ENCODE data around the gene TMEM176B. TPM values are rescaled to one million over a fixed set of nuclear protein-coding genes. Genes with fewer than 3 reads are reported as not detected.

The TMEM176B gene
- total RNA-seq, 2 donors from 2014 or later: not detected

DNA sequence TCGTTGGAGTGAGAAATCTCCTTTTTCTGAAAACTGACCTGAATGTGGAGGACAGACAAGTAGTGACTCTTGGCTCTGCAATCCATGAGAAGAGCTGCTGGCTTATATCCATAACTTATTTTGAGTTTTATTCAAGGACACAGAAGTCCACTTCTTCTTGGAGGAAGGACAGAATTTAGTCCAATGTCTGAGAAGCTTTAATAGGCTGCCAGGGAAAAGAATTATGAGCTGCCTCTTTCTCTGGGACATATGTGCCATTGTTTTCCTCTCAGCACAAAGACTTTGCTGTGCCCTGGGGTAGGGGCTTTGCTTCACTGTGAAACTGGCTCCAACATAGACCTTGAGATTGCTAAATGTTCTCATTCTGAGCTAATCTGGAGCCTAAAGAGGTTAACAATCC is 31.7 kb upstream of the TMEM176B start:
- Mint-ChIP-seq H3K4me3 (no peak overlapping the region), H3K4me1 (ENCODE audit: low read depth) (no peaks in the 10 kb centered on the region), H3K27ac (no peak overlapping the region), H3K27me3 (ENCODE audit: low read depth) (peaks cover 33% of the 10 kb centered on the region), H3K9me3 (no peaks in the 10 kb centered on the region), H3K36me3 (ENCODE audit: insufficient read depth in 2 of 2) (no peaks in the 10 kb centered on the region)
- ATAC-seq (replicated peaks in 1 of 2) (no peak), DNase-seq (no peak)

DNA sequence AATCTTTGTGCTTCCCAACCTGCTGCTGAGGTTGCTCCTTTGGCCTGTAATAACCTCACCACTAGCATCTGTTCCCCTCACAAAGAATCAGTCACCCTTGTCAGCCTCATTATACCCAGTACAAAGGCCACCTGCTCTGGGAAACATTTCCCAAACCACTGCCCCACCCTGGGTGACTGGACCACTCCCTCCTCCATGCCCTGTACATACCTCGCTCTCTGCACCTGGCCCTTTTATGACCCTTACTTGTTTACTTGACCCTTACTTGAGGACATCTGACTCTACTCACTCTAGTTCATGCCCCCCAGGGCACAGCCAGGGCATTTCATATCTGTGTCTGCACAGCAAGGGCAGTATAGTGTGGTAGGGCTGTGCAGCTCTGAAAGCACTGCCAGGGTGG is 30.8 kb upstream of the TMEM176B start:
- no peaks in the 10 kb centered on the region for H3K9me3 Mint-ChIP-seq
- H3K36me3 Mint-ChIP-seq (ENCODE audit: insufficient read depth in 2 of 2): no peaks in the 10 kb centered on the region
- no peak for DNase-seq
- H3K4me1 Mint-ChIP-seq (ENCODE audit: low read depth): no peaks in the 10 kb centered on the region
- H3K4me3 Mint-ChIP-seq: no peak overlapping the region
- H3K27ac Mint-ChIP-seq: no peak overlapping the region
- no peak for ATAC-seq (replicated peaks in 1 of 2)
- peaks cover 33% of the 10 kb centered on the region for H3K27me3 Mint-ChIP-seq (ENCODE audit: low read depth)

DNA sequence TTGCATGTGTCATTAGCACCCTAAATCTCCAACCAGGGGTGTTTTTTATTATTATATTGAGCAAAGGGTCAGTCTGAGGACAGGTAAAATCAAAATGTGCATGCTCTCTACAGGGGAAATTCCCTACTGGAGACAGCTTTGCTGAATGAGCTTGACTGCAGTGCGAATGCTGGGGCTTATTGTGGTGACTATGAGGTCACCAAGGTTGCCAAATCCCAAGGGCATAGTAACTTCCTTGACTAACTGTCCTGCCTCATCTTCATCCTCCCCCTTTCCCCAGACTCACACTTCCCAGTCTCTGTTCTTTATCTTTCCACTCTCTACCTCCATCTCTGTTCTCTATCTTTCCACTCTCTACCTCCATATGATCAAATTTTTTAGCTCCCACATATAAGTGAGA is 29.3 kb upstream of the TMEM176B start:
- H3K36me3 Mint-ChIP-seq (ENCODE audit: insufficient read depth in 2 of 2): no peaks in the 10 kb centered on the region
- H3K9me3 Mint-ChIP-seq: no peaks in the 10 kb centered on the region
- H3K27me3 Mint-ChIP-seq (ENCODE audit: low read depth): peaks cover 26% of the 10 kb centered on the region
- DNase-seq (no peak), ATAC-seq (replicated peaks in 1 of 2) (no peak)
- H3K27ac Mint-ChIP-seq: no peak overlapping the region
- no peak overlapping the region for H3K4me3 Mint-ChIP-seq
- H3K4me1 Mint-ChIP-seq (ENCODE audit: low read depth): no peaks in the 10 kb centered on the region

DNA sequence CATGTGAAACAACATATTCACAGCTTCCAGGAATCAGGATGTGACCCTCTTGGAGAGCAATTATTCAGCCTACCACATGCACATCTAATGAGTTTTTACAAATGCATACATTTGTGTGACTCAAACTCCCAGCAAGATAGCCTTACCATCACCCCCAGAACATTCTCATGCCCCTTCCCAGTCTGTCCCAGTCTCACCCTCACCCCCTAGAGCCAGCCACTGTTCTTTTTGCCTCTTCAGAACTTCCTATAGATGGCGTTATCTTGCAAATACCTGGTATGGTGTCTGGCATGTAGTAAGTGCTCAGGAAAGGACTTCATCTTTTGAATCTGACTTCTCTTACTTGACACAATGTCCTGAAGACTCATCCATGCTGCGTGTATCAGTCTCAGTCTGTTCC is 28.2 kb upstream of the TMEM176B start:
- H3K9me3 Mint-ChIP-seq: no peaks in the 10 kb centered on the region
- no peaks in the 10 kb centered on the region for H3K4me1 Mint-ChIP-seq (ENCODE audit: low read depth)
- no peak overlapping the region for H3K27ac Mint-ChIP-seq
- H3K27me3 Mint-ChIP-seq (ENCODE audit: low read depth): peaks cover 16% of the 10 kb centered on the region
- DNase-seq (no peak), ATAC-seq (replicated peaks in 1 of 2) (no peak)
- H3K4me3 Mint-ChIP-seq: no peak overlapping the region
- no peaks in the 10 kb centered on the region for H3K36me3 Mint-ChIP-seq (ENCODE audit: insufficient read depth in 2 of 2)

DNA sequence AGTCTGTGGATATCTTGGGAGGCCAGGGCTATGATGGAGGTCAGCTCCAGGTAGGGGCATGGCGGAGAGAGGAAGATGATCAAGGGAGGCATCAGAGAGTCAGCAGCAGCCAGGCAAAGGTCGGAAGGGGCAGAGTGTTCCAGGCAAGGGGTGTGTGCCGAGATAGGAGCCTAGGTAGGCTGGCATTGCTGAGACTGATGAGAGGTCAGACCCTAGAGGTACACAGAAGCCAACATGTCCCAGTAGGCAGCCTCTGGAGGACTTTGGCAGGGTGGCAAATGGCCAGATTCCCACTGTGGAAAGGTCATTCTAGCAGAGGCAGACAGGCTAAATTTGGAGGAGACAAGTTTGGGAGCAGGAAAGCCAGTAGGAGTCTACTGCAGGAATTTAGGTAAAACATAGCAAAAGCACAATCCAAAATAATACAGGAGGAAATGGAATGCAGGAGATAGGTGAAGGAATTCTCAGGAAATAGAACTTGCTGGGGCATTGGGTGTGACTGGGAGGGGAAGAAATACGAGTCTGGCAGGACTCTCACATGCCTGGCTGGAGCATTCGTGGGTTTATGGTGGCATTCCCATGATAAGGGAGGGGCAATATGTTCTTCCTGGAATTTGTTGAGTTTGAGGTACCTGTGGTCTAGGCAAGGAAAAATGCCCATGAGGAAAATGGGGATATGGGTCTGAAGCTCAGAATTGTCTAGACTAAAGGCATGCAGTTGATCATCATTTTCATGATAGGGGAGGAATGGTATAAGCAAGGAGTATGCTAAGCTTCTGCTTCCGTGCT is 26.1 kb upstream of the TMEM176B start:
- no peak for ATAC-seq (replicated peaks in 1 of 2)
- Mint-ChIP-seq H3K4me1 (ENCODE audit: low read depth) (no peaks in the 10 kb centered on the region), H3K27ac (no peak overlapping the region), H3K27me3 (ENCODE audit: low read depth) (peaks cover 29% of the 10 kb centered on the region), H3K4me3 (no peak overlapping the region), H3K36me3 (ENCODE audit: insufficient read depth in 2 of 2) (no peaks in the 10 kb centered on the region), H3K9me3 (no peaks in the 10 kb centered on the region)
- no peak for DNase-seq

DNA sequence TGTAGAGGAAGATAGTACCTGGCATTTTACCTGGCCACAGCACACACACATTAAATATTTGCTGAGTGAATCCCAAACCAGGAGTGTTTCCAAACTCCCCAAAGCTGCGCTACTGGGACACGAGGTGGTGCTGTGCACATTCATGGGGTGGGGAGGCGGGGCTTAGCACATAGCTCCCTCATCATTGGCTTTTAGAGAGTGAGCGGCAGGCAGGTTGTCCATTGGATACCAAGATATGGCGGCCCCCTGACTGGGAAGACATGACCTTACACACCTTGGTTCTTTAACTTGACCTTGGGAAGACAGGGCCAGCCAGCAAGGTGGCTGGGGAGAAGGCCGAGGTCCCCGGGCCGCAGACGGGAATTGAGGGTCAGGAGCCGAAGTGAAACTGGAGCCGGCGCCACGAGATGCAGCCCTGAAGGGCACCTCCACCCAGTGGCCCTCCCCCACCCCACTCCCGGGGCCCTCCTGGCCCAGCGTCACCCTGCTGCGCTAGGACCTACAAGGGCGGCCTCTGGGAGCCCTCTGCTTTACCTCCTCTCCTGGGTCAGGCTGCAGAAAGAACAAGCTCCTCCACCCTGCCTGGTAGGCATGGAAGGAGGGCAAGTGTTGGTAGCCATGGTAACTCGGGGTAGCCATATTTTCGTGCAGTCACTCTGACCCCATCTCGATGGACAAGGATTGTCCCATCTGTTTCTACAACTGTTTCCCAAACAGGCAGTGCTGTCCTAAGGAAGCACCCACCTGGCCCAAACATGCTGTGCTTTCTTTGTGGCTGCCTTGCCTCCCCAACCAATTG is 24.4 kb upstream of the TMEM176B start:
- Mint-ChIP-seq H3K9me3 (no peaks in the 10 kb centered on the region), H3K4me1 (ENCODE audit: low read depth) (no peaks in the 10 kb centered on the region), H3K27ac (no peak overlapping the region), H3K4me3 (no peak overlapping the region), H3K27me3 (ENCODE audit: low read depth) (peaks cover 17% of the 10 kb centered on the region), H3K36me3 (ENCODE audit: insufficient read depth in 2 of 2) (no peaks in the 10 kb centered on the region)
- DNase-seq (no peak), ATAC-seq (replicated peaks in 1 of 2) (no peak)

DNA sequence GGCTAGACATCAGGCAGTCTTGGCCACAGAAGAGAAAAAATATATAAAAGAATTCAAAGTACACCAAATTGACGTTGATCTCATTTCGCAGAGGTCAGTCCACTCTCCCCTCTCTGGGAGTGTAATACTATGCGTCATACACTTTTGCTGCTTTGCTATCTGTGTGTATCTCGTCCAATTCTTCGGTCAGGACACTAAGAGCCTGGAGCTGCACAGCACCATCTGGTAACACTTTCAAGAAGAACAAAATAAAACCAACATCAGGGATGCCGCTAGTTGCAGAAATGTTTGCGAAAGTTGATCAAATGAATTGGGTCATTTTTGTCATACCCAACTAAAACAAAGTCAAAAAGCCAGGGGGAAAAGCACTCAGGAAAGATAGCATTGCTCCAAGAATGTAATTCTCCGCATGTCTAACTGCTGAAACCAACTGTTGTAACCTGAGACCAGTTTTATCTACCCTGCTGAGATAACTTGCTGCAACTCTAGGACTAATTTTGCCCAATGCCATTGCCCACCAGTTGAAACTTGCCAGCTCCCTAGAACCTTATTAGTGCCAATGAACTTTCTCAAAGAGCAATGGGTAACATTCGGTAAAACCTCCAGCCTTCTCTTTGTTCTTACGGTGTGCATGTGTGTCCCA is 23.4 kb upstream of the TMEM176B start:
- Mint-ChIP-seq H3K4me1 (ENCODE audit: low read depth) (no peaks in the 10 kb centered on the region), H3K36me3 (ENCODE audit: insufficient read depth in 2 of 2) (no peaks in the 10 kb centered on the region), H3K4me3 (no peak overlapping the region), H3K27me3 (ENCODE audit: low read depth) (peaks cover 23% of the 10 kb centered on the region), H3K9me3 (no peaks in the 10 kb centered on the region), H3K27ac (no peak overlapping the region)
- no peak for DNase-seq
- no peak for ATAC-seq (replicated peaks in 1 of 2)

DNA sequence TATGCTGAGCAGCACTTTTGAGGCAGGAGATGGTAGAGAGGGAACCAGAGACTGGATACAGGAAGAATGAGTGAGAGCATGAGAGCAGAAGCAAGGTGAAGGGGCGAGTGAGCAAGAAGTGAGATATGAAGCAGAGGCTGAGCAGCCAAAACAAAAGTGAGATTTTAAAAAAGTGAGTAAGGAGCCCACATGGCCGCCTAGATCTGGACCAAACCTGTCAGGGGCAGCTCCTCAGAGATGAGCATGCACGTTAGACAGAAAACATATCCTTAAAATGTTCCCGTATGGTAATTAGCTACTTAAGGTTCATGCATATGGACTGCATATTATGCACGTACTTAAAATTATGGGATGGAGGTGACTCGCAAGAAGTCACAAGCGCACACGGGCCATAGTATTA is 22.9 kb upstream of the TMEM176B start:
- ATAC-seq (replicated peaks in 1 of 2): no peak
- H3K36me3 Mint-ChIP-seq (ENCODE audit: insufficient read depth in 2 of 2): no peaks in the 10 kb centered on the region
- no peak for DNase-seq
- peaks cover 29% of the 10 kb centered on the region for H3K27me3 Mint-ChIP-seq (ENCODE audit: low read depth)
- no peak overlapping the region for H3K4me3 Mint-ChIP-seq
- no peak overlapping the region for H3K27ac Mint-ChIP-seq
- no peaks in the 10 kb centered on the region for H3K4me1 Mint-ChIP-seq (ENCODE audit: low read depth)
- no peaks in the 10 kb centered on the region for H3K9me3 Mint-ChIP-seq

DNA sequence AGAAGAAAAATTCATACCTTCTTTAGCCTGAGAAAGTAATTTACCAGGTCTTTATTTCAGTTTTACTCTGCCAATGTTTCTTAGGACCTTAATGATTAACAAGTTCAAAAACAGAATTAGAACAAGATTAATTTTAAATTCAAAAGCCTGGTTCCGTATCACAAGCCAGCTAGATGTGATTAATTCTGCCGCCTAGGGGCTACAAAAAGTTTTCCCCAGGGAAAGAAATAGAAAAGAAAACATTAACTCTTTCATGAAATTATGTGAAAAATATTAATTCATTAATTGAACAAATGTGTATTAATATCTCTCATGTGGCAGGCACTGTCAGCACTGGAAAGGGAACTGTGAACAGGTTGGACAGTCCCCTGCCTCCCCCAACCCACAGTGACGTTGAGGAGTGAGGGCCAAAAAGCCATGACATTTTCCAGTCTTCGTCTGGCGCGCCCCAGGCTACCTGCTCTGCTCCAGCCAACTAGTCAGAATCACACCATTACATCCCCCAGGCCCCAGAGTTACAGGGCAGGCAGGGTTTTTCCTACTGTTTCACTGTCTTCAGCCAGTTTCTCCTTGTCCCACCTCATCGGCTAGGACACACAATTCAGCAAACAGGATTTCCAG is 20.5 kb upstream of the TMEM176B start:
- H3K27ac Mint-ChIP-seq: no peak overlapping the region
- peaks cover 3 to 7% of the 10 kb centered on the region in 2 donors for H3K36me3 Mint-ChIP-seq (ENCODE audit: insufficient read depth in 2 of 2)
- no peak overlapping the region for H3K4me3 Mint-ChIP-seq
- no peaks in the 10 kb centered on the region for H3K4me1 Mint-ChIP-seq (ENCODE audit: low read depth)
- ATAC-seq (replicated peaks in 1 of 2) (no peak), DNase-seq (no peak)
- peaks cover 0 to 4% of the 10 kb centered on the region in 2 donors for H3K9me3 Mint-ChIP-seq
- peaks cover 50% of the 10 kb centered on the region for H3K27me3 Mint-ChIP-seq (ENCODE audit: low read depth)

DNA sequence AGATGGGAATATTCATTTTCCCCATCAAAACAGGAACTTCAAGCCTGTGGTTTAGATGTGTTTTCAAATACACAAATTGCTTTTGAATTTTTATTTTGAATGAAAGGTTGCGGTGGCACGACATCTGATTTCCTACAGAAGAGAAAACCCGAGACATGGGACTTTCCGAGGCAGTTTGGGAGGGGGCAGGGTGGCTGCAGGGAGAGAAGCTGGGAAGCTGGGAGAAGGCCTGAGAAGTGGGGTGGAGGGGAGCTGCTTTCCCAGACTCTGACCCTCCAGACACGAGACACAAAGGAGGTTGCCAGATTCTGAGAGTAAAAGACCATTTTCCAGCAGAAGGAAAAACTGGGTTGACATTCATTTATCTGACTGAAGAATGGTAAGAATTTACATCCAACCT is 20.0 kb upstream of the TMEM176B start:
- peaks cover 52% of the 10 kb centered on the region for H3K27me3 Mint-ChIP-seq (ENCODE audit: low read depth)
- ATAC-seq (replicated peaks in 1 of 2): no peak
- H3K4me3 Mint-ChIP-seq: no peak overlapping the region
- DNase-seq: no peak
- no peaks in the 10 kb centered on the region for H3K4me1 Mint-ChIP-seq (ENCODE audit: low read depth)
- peaks cover 5 to 9% of the 10 kb centered on the region in 2 donors for H3K36me3 Mint-ChIP-seq (ENCODE audit: insufficient read depth in 2 of 2)
- peaks cover 0 to 5% of the 10 kb centered on the region in 2 donors for H3K9me3 Mint-ChIP-seq
- no peak overlapping the region for H3K27ac Mint-ChIP-seq

DNA sequence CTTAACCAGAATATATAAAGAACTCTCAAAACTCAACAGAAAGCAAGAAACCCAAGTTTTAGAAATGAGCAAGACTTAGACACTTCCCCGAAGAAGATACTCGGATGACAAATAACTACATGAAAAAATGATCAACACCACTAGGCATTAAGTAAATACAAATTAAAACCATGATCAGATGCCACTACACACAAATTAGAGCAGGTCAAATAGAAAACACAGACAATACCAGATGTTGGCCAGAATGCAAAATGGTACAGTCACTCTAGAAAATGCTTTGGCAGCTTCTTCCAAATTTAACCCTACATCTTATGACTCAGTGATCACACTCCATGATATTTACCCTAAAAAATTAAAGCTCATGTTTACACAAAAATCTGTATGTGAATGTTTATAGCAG is 18.8 kb upstream of the TMEM176B start:
- DNase-seq: no peak
- Mint-ChIP-seq H3K36me3 (ENCODE audit: insufficient read depth in 2 of 2) (peaks cover 5 to 9% of the 10 kb centered on the region in 2 donors), H3K27me3 (ENCODE audit: low read depth) (peaks cover 57% of the 10 kb centered on the region), H3K27ac (no peak overlapping the region), H3K4me1 (ENCODE audit: low read depth) (no peaks in the 10 kb centered on the region), H3K4me3 (peak overlapping the region in 1 of 2 donors; percentile 25), H3K9me3 (peaks cover 3 to 9% of the 10 kb centered on the region in 2 donors)
- peak in 1 of 2 donors; percentile 67 for ATAC-seq (replicated peaks in 1 of 2)

DNA sequence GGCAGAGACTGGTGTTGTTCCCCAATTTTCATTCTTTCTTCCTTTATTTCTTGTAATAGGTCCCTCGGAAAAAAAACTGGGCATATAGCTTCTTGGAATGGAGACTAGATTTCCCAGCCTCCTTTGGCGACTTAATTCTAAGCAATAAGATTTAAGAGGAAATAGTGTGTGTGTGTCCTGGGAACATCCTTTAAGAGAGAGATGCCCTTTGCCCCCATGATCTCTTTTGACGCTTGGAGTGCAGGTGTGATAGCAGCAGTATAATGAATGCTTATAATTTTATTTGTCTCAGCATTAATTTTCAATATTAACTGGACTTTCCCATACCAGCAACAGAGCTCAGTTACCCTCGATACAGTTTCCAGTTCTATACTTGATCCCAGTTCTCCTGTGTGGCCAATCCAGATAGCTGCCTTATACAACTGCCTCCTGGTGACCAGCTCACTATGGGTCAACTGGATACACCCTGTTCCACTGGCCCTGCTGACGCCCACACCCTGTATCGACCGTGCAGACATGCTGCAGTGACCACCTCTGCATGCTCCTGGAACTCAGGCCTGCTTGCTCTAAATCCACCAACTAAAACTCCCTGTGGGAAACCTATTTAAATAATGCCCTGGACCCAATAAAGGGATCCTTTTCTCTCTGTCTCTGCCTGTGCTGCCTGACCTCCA is 14.3 kb upstream of the TMEM176B start:
- Mint-ChIP-seq H3K27me3 (ENCODE audit: low read depth) (peaks cover 54% of the 10 kb centered on the region), H3K4me1 (ENCODE audit: low read depth) (no peaks in the 10 kb centered on the region), H3K9me3 (peaks cover 3 to 10% of the 10 kb centered on the region in 2 donors), H3K27ac (no peak overlapping the region), H3K36me3 (ENCODE audit: insufficient read depth in 2 of 2) (peaks cover 5 to 9% of the 10 kb centered on the region in 2 donors), H3K4me3 (no peak overlapping the region)
- DNase-seq (no peak), ATAC-seq (replicated peaks in 1 of 2) (no peak)
